ENCODE data around the gene CLDN18.
A peak's percentile ranks its signal among the peaks of the same experiment; 100 is the strongest.

CLDN18 gene

GRCh38 chr3:137970914-137971831, 38.8 kb upstream of the CLDN18 start:
- peak; percentile 97 for ATAC-seq (ENCODE audit: insufficient read depth, low read depth)
- peak; percentile 90 for TF ChIP-seq CTCF (IDR thresholded peaks at IDR 0.05; ENCODE audit: borderline replicate concordance, extremely low read depth, low read length, poor library complexity, severe bottlenecking)
- TF ChIP-seq EZH2 (IDR thresholded peaks at IDR 0.05; ENCODE audit: borderline replicate concordance, low read depth, low read length, severe bottlenecking): no peak
- no peak overlapping the region for H3K4me2 ChIP-seq (ENCODE audit: insufficient read depth, low read length)

GRCh38 chr3:137972396-137972795, 37.6 kb upstream of the CLDN18 start:
- no peaks in the 10 kb centered on the region for H3K79me2 ChIP-seq (ENCODE audit: insufficient read depth, low read length)
- H3K27me3 ChIP-seq (ENCODE audit: insufficient read depth, low read length, poor library complexity): no peaks in the 10 kb centered on the region
- no peaks in the 10 kb centered on the region for H3K36me3 ChIP-seq (ENCODE audit: insufficient read depth, low read length)
- DNase-seq: no peak
- H2AFZ ChIP-seq (ENCODE audit: low read depth, low read length): no peak overlapping the region
- H3K27ac ChIP-seq (ENCODE audit: low read length): no peak overlapping the region
- TF ChIP-seq EZH2 (IDR thresholded peaks at IDR 0.05; ENCODE audit: borderline replicate concordance, low read depth, low read length, severe bottlenecking) (no peak), CTCF (IDR thresholded peaks at IDR 0.05; ENCODE audit: borderline replicate concordance, extremely low read depth, low read length, poor library complexity, severe bottlenecking) (no peak)
- no peaks in the 10 kb centered on the region for H3K9me3 ChIP-seq (ENCODE audit: insufficient read depth, low read length, severe bottlenecking)
- no peak overlapping the region for H3K9ac ChIP-seq (ENCODE audit: low read depth, low read length)
- no peaks in the 10 kb centered on the region for H3K4me1 ChIP-seq (ENCODE audit: insufficient read depth, low read length)
- no peaks in the 10 kb centered on the region for H4K20me1 ChIP-seq (ENCODE audit: insufficient read depth, low read length)
- H3K4me3 ChIP-seq (ENCODE audit: low read depth in 1 of 2, low read length in 2 of 2): no peak overlapping the region
- H3K4me2 ChIP-seq (ENCODE audit: insufficient read depth, low read length): no peak overlapping the region
- no peak for ATAC-seq (ENCODE audit: insufficient read depth, low read depth)

More at GRCh38 chr3:137970914-137971831, 38.8 kb upstream of the CLDN18 start:
- Histone ChIP-seq H3K27ac (ENCODE audit: low read length) (no peak overlapping the region), H2AFZ (ENCODE audit: low read depth, low read length) (peak overlapping the region; percentile 37), H3K79me2 (ENCODE audit: insufficient read depth, low read length) (no peaks in the 10 kb centered on the region), H3K9me3 (ENCODE audit: insufficient read depth, low read length, severe bottlenecking) (no peaks in the 10 kb centered on the region), H3K36me3 (ENCODE audit: insufficient read depth, low read length) (no peaks in the 10 kb centered on the region), H3K9ac (ENCODE audit: low read depth, low read length) (no peak overlapping the region), H4K20me1 (ENCODE audit: insufficient read depth, low read length) (no peaks in the 10 kb centered on the region), H3K27me3 (ENCODE audit: insufficient read depth, low read length, poor library complexity) (no peaks in the 10 kb centered on the region), H3K4me3 (ENCODE audit: low read depth in 1 of 2, low read length in 2 of 2) (no peak overlapping the region), H3K4me1 (ENCODE audit: insufficient read depth, low read length) (no peaks in the 10 kb centered on the region)
- peak; percentile 71 for DNase-seq

GRCh38 chr3:137978328-137978727, 31.6 kb upstream of the CLDN18 start:
- Histone ChIP-seq H2AFZ (ENCODE audit: low read depth, low read length) (no peak overlapping the region), H3K79me2 (ENCODE audit: insufficient read depth, low read length) (no peaks in the 10 kb centered on the region), H3K27ac (ENCODE audit: low read length) (no peak overlapping the region), H3K4me3 (ENCODE audit: low read depth in 1 of 2, low read length in 2 of 2) (no peak overlapping the region), H3K9me3 (ENCODE audit: insufficient read depth, low read length, severe bottlenecking) (no peaks in the 10 kb centered on the region), H3K4me2 (ENCODE audit: insufficient read depth, low read length) (no peak overlapping the region), H3K27me3 (ENCODE audit: insufficient read depth, low read length, poor library complexity) (no peaks in the 10 kb centered on the region), H3K36me3 (ENCODE audit: insufficient read depth, low read length) (no peaks in the 10 kb centered on the region), H3K4me1 (ENCODE audit: insufficient read depth, low read length) (no peaks in the 10 kb centered on the region), H3K9ac (ENCODE audit: low read depth, low read length) (no peak overlapping the region), H4K20me1 (ENCODE audit: insufficient read depth, low read length) (no peaks in the 10 kb centered on the region)
- DNase-seq (no peak), ATAC-seq (ENCODE audit: insufficient read depth, low read depth) (no peak)
- TF ChIP-seq CTCF (IDR thresholded peaks at IDR 0.05; ENCODE audit: borderline replicate concordance, extremely low read depth, low read length, poor library complexity, severe bottlenecking) (no peak), EZH2 (IDR thresholded peaks at IDR 0.05; ENCODE audit: borderline replicate concordance, low read depth, low read length, severe bottlenecking) (no peak)

Measured in DND-41 (cell line).